Large intestine (tissue), 3 donors: ENCODE results near the gene SLC12A2. TPM values are rescaled to one million over a fixed set of nuclear protein-coding genes. Genes with fewer than 3 reads are reported as not detected.

Experiments
- DNase-seq, 2 donors: peaks; one replicate each; pipeline versions ENCODE4 v3.0.0 to v3.0.0-alpha.2; 2013
- H3K27ac ChIP-seq: one replicate; pipeline ENCODE4 v1.5.1; 2013; ENCODE audit warnings: low read length
- H3K27me3 ChIP-seq: 2 replicates; pipeline ENCODE4 v1.6.1; 2013; ENCODE audit warnings: low read length; ENCODE audit not compliant: control insufficient read depth, insufficient read depth
- H3K36me3 ChIP-seq: 2 replicates; pipeline ENCODE4 v1.6.1; 2013; ENCODE audit warnings: low read length; ENCODE audit not compliant: control insufficient read depth, insufficient read depth
- H3K4me1 ChIP-seq: one replicate; pipeline ENCODE4 v1.6.1; 2013; ENCODE audit warnings: low read length; ENCODE audit not compliant: control insufficient read depth, insufficient read depth
- H3K4me3 ChIP-seq: one replicate; pipeline ENCODE4 v1.5.1; 2013; ENCODE audit warnings: low read length
- H3K9me3 ChIP-seq: one replicate; pipeline ENCODE4 v1.6.1; 2013; ENCODE audit warnings: mild to moderate bottlenecking, low read depth, low read length, moderate library complexity; ENCODE audit not compliant: control insufficient read depth
- WGBS: methylation state at CpG from one replicate; pipeline ENCODE4 v1.1.5; 2013; ENCODE audit warnings: low lambda C conversion rate; ENCODE audit not compliant: insufficient coverage; 5-methylcytosine and 5-hydroxymethylcytosine counted together
- polyA plus RNA-seq: library from polyadenylated mRNA; unstranded; fragments of 120-200 nt; gene quantifications from one replicate; pipeline ENCODE4 v1.2.1, GENCODE V29; 2013

Gene SLC12A2
- polyA plus RNA-seq, 1 donor: 86.8 TPM

GRCh38 chr5:128093368-128093767 is 9.8 kb downstream of the SLC12A2 start:
- Histone ChIP-seq H3K27me3 (no peaks in the 10 kb centered on the region), H3K27ac (no peak overlapping the region), H3K4me1 (no peaks in the 10 kb centered on the region), H3K36me3 (peaks cover 8% of the 10 kb centered on the region), H3K4me3 (no peak overlapping the region), H3K9me3 (peaks cover 18% of the 10 kb centered on the region)
- DNase-seq: no peak
- WGBS: 91% methylated on average over 3 of the region's 4 CpGs

- H3K27ac ChIP-seq: no peak overlapping the region
- no peaks in the 10 kb centered on the region for H3K4me1 ChIP-seq
- no CpG with 5 or more reads among the region's 1 CpG for WGBS
- no peaks in the 10 kb centered on the region for H3K27me3 ChIP-seq
- H3K9me3 ChIP-seq: peaks cover 22% of the 10 kb centered on the region
- peaks cover 13% of the 10 kb centered on the region for H3K36me3 ChIP-seq
- DNase-seq: no peak
- no peak overlapping the region for H3K4me3 ChIP-seq
These were observed 13.7 kb downstream of the SLC12A2 start for GRCh38 chr5:128097224-128097623.

- no peak for DNase-seq
- no peak overlapping the region for H3K4me3 ChIP-seq
- H3K36me3 ChIP-seq: peaks cover 13% of the 10 kb centered on the region
- no peaks in the 10 kb centered on the region for H3K27me3 ChIP-seq
- no peak overlapping the region for H3K27ac ChIP-seq
- no peaks in the 10 kb centered on the region for H3K4me1 ChIP-seq
- peaks cover 22% of the 10 kb centered on the region for H3K9me3 ChIP-seq
These were observed 14.2 kb downstream of the SLC12A2 start for GRCh38 chr5:128097781-128098180.

GRCh38 chr5:128099944-128100343 is 16.4 kb downstream of the SLC12A2 start:
- Histone ChIP-seq H3K27ac (no peak overlapping the region), H3K36me3 (peaks cover 7% of the 10 kb centered on the region), H3K9me3 (peaks cover 22% of the 10 kb centered on the region), H3K4me1 (no peaks in the 10 kb centered on the region), H3K27me3 (no peaks in the 10 kb centered on the region), H3K4me3 (no peak overlapping the region)
- WGBS: 100% methylated on average over 2 of the region's 5 CpGs
- no peak for DNase-seq

- Histone ChIP-seq H3K36me3 (peaks cover 7% of the 10 kb centered on the region), H3K4me3 (no peak overlapping the region), H3K27me3 (no peaks in the 10 kb centered on the region), H3K4me1 (no peaks in the 10 kb centered on the region), H3K9me3 (peaks cover 22% of the 10 kb centered on the region), H3K27ac (no peak overlapping the region)
- 100% methylated on average over 1 of the region's 5 CpGs for WGBS
- no peak for DNase-seq
These were observed 17.4 kb downstream of the SLC12A2 start for GRCh38 chr5:128100860-128101557.

- no peak overlapping the region for H3K27ac ChIP-seq
- no CpG with 5 or more reads among the region's 1 CpG for WGBS
- H3K9me3 ChIP-seq: peaks cover 20% of the 10 kb centered on the region
- no peak overlapping the region for H3K4me3 ChIP-seq
- H3K36me3 ChIP-seq: peaks cover 7% of the 10 kb centered on the region
- no peak for DNase-seq
- H3K27me3 ChIP-seq: no peaks in the 10 kb centered on the region
- H3K4me1 ChIP-seq: no peaks in the 10 kb centered on the region
These were observed 18.1 kb downstream of the SLC12A2 start for GRCh38 chr5:128101676-128102075.

GRCh38 chr5:128105203-128105602 is 21.6 kb downstream of the SLC12A2 start:
- no peak overlapping the region for H3K27ac ChIP-seq
- 83% methylated on average over 4 of the region's 7 CpGs for WGBS
- DNase-seq: no peak

GRCh38 chr5:128109138-128109537 is 25.6 kb downstream of the SLC12A2 start:
- H3K9me3 ChIP-seq: no peaks in the 10 kb centered on the region
- peaks cover 15% of the 10 kb centered on the region for H3K36me3 ChIP-seq
- no peak overlapping the region for H3K4me3 ChIP-seq
- no CpG with 5 or more reads among the region's 14 CpGs for WGBS
- no peak for DNase-seq
- H3K27ac ChIP-seq: no peak overlapping the region
- H3K4me1 ChIP-seq: no peaks in the 10 kb centered on the region
- H3K27me3 ChIP-seq: no peaks in the 10 kb centered on the region

More at GRCh38 chr5:128105203-128105602, 21.6 kb downstream of the SLC12A2 start:
- no peak overlapping the region for H3K4me3 ChIP-seq
- H3K27me3 ChIP-seq: no peaks in the 10 kb centered on the region
- peaks cover 10% of the 10 kb centered on the region for H3K36me3 ChIP-seq
- no peaks in the 10 kb centered on the region for H3K9me3 ChIP-seq
- no peaks in the 10 kb centered on the region for H3K4me1 ChIP-seq

- Histone ChIP-seq H3K9me3 (no peaks in the 10 kb centered on the region), H3K4me1 (no peaks in the 10 kb centered on the region), H3K36me3 (peaks cover 17% of the 10 kb centered on the region), H3K27me3 (no peaks in the 10 kb centered on the region), H3K27ac (no peak overlapping the region), H3K4me3 (no peak overlapping the region)
- no CpG with 5 or more reads among the region's 1 CpG for WGBS
- no peak for DNase-seq
These were observed 26.2 kb downstream of the SLC12A2 start for GRCh38 chr5:128109766-128110165.

GRCh38 chr5:128111818-128112448 is 28.4 kb downstream of the SLC12A2 start:
- Histone ChIP-seq H3K27ac (no peak overlapping the region), H3K36me3 (peaks cover 37% of the 10 kb centered on the region), H3K4me3 (no peak overlapping the region), H3K9me3 (no peaks in the 10 kb centered on the region), H3K4me1 (no peaks in the 10 kb centered on the region), H3K27me3 (no peaks in the 10 kb centered on the region)
- no peak for DNase-seq
- 92% methylated on average over 2 of the region's 2 CpGs for whole genome bisulfite sequencing

- peaks cover 2% of the 10 kb centered on the region for H3K9me3 ChIP-seq
- H3K27me3 ChIP-seq: no peaks in the 10 kb centered on the region
- no peaks in the 10 kb centered on the region for H3K4me1 ChIP-seq
- peaks cover 43% of the 10 kb centered on the region for H3K36me3 ChIP-seq
- DNase-seq: no peak
- H3K27ac ChIP-seq: no peak overlapping the region
- 100% methylated on average over 2 of the region's 3 CpGs for WGBS
- H3K4me3 ChIP-seq: no peak overlapping the region
These were observed 32.9 kb downstream of the SLC12A2 start for GRCh38 chr5:128116445-128116844.
